Suprapubic skin (tissue), 4 donors: Measurements from ENCODE around the gene TMEM151A. TPM values are rescaled to one million over a fixed set of nuclear protein-coding genes. Genes with fewer than 3 reads are reported as not detected.

ENCODE experiments used
- DNase-seq, 2 donors: peaks; one replicate each; pipeline ENCODE4 v3.0.0-alpha.2; 2019; ENCODE audit warnings: low spot score in 2 of 2
- H3K27ac ChIP-seq: fragments of 200-600 bp; sonication (generic); one replicate; pipeline ENCODE4 v1.5.1; 2019
- H3K27me3 ChIP-seq: fragments of 200-600 bp; sonication (generic); one replicate; pipeline ENCODE4 v1.5.1; 2019
- H3K36me3 ChIP-seq: fragments of 200-600 bp; sonication (generic); one replicate; pipeline ENCODE4 v1.5.1; 2019
- H3K4me1 ChIP-seq: fragments of 200-600 bp; sonication (generic); one replicate; pipeline ENCODE4 v1.5.1; 2019
- H3K4me3 ChIP-seq: fragments of 200-600 bp; sonication (generic); one replicate; pipeline ENCODE4 v1.5.1; 2019; ENCODE audit warnings: mild to moderate bottlenecking
- H3K9me3 ChIP-seq: fragments of 200-600 bp; sonication (generic); one replicate; pipeline ENCODE4 v1.5.1; 2019
- EP300 ChIP-seq: sonication (generic); formaldehyde crosslinking; IDR thresholded peaks from one replicate; pipeline ENCODE4 v1.6.1; 2017; ENCODE audit warnings: antibody characterized with exemption
- POLR2A ChIP-seq, 2 donors: fragments of 450-650 bp; IDR thresholded peaks; one replicate each; pipeline ENCODE4 v1.6.1; 2017; ENCODE audit warnings: antibody characterized with exemption in 2 of 2, mild to moderate bottlenecking in 2 of 2, moderate library complexity in 2 of 2
- POLR2AphosphoS5 ChIP-seq, 3 donors: sonication (generic); formaldehyde crosslinking; IDR thresholded peaks; one replicate each; pipeline ENCODE4 v1.6.1; 2017; ENCODE audit warnings: antibody characterized with exemption in 3 of 3
- WGBS: methylation state at CpG from one replicate; pipeline ENCODE4 v1.1.5; 2018; 5-methylcytosine and 5-hydroxymethylcytosine counted together
- total RNA-seq, 4 donors: library from RNA; depleted of rRNA; stranded (reverse); fragments of >200 nt; gene quantifications; one replicate each; pipeline ENCODE4 v1.1.0, GENCODE V29; 2016
- TF ChIP-seq, protein P1 (sequence below), 2 donors: fragments of 200-600 bp in 1 of 2; fragments of 450-650 bp in 1 of 2; sonication (generic) in 1 of 2; IDR thresholded peaks; one replicate each; pipeline ENCODE4 v1.5.1; 2016 to 2019; ENCODE audit warnings: antibody characterized with exemption in 2 of 2, mild to moderate bottlenecking in 1 of 2, moderate library complexity in 1 of 2

Gene TMEM151A
- total RNA-seq, 4 donors from 2014 or later = not detected

DNA sequence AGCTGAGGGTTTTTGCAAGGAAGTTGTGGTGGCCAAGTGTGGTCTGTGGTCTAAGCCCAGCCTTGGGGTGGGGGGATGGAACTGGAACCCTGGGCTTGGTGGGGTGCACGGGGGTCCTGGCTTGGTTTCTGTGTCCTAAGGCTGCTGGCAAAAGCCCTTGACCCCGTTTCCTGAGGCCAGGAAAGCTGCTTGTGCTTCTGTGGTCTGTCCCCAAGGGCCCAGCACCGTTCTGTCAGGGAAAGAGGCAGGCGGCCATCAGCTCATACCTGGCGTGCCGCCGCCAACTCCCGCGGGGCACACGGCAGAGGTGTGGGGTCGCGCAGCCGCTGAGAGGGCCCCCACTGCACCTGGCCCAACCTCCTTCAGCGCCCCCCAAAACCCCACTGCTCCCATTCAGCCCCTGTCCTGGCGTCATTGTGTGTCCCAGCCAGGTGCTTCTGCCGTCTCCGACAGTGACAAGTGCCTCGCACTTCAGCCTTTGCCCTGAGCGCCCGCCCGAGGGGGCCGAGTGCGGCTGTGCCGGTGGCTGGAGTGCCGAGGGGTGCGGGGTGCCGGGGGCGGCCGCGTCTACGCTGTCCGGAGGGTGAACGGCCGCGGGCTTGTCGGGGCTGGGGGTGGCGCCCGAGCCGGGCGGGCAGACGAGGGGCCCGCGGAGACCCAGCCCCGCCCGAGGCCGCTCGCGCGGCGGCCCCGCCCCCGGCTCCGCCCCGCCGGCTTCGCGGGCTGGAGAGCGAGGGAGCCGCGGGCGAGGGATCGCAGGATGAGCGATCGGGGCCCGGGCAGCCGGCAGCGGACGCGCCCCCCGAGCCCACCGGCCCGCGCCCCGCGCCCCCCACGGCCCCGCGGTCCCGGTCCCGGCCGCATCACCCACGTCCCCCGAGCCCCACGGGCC lies 14.0 kb upstream of the TMEM151A start, which contains the start of gene CNIH2:
Gene CNIH2, plus strand, starts transcription at position 705 of the 892 bp plus-strand sequence. CDS start 282 bp downstream, outside the sequence.
- Histone ChIP-seq H3K4me3 (peak within 1 kb of the TSS; percentile 42), H3K27ac (no peak within 1 kb of the TSS), H3K9me3 (no peaks in the 10 kb centered on the region), H3K27me3 (no peaks in the 10 kb centered on the region), H3K4me1 (peaks cover 40% of the 10 kb centered on the region), H3K36me3 (peaks cover 43% of the 10 kb centered on the region)
- TF ChIP-seq, protein P1, sequence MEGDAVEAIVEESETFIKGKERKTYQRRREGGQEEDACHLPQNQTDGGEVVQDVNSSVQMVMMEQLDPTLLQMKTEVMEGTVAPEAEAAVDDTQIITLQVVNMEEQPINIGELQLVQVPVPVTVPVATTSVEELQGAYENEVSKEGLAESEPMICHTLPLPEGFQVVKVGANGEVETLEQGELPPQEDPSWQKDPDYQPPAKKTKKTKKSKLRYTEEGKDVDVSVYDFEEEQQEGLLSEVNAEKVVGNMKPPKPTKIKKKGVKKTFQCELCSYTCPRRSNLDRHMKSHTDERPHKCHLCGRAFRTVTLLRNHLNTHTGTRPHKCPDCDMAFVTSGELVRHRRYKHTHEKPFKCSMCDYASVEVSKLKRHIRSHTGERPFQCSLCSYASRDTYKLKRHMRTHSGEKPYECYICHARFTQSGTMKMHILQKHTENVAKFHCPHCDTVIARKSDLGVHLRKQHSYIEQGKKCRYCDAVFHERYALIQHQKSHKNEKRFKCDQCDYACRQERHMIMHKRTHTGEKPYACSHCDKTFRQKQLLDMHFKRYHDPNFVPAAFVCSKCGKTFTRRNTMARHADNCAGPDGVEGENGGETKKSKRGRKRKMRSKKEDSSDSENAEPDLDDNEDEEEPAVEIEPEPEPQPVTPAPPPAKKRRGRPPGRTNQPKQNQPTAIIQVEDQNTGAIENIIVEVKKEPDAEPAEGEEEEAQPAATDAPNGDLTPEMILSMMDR (IDR thresholded peaks at IDR 0.05) = no peak
- no peak for TF ChIP-seq POLR2A (IDR thresholded peaks at IDR 0.05)
- TF ChIP-seq POLR2AphosphoS5 (IDR thresholded peaks at IDR 0.05) = no peak
- TF ChIP-seq EP300 = no peak
- WGBS = 4% methylated on average over 20 of the region's 84 CpGs
- DNase-seq = no peak

DNA sequence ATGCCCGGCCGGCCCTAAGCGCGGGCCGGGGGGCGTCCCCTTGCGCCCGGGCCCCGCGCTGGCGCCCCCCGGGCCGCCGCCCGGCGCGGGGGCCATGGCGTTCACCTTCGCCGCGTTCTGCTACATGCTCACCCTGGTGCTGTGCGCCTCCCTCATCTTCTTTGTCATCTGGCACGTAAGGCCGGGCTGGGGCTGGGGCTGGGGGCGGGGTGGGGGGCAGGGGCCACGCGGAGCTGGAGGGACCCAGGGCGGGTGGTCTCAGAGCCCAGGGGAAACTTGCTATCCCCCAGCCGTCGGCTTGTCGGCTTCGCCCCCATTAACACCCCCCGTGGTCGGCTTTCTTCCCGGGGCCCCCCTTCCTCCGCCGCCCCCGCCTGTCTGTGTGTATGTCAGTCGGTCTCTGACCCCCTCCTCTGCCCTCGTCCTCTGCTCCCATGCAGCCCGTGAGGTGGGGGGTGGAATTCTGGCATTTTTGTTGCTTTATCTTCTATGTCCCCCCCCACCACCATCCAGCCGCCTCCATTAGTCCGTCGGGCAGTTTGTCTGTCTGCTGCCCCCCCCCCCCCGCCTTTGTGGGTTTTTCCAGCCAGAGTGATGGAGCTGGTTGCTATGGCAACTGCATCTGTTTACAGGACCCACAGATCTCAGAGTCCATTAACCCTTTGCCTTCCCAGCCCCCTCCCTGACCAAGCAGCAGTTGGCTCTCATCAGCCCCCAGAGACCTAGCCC lies 13.2 kb upstream of the TMEM151A start:
- no peak for DNase-seq
- Histone ChIP-seq H3K36me3 (peaks cover 35% of the 10 kb centered on the region), H3K27ac (no peak overlapping the region), H3K4me1 (peaks cover 41% of the 10 kb centered on the region), H3K27me3 (no peaks in the 10 kb centered on the region), H3K9me3 (no peaks in the 10 kb centered on the region), H3K4me3 (peak overlapping the region; percentile 42)
- TF ChIP-seq, protein P1 (IDR thresholded peaks at IDR 0.05) = no peak
- TF ChIP-seq POLR2AphosphoS5 (IDR thresholded peaks at IDR 0.05) (no peak), EP300 (no peak), POLR2A (IDR thresholded peaks at IDR 0.05) (no peak)
- 5% methylated on average over 15 of the region's 45 CpGs for WGBS

DNA sequence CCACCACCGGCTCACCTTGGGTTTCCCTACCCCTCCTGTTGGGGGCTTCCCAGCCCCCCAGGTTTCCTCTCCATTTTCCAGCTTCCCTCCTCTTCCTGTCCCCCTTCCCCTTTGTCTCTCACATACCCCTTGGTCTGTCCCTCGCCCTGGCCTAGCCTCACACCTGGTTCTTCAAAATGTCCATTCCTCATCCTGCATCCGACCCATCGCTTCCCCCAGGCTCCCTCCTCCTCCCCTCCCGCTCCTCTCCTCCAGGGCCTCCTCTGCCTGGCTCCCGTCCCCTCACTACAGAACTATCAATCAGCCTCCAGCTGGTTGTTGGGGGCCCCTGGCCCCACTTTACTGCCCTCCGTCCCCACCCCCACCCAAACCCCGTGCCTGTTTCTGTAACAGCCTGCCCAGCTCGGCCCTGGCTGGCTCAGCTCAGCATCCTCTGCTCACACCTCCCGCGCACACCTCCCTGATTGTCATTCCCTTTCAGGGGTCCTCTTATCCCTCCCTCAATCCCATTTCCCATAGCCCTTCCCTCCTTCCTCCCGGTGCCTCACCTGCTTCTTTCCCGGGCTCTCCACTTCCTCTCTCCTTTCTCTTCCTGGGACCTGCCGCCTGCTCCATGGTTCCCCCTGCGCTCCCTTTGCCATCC lies 12.5 kb upstream of the TMEM151A start:
- TF ChIP-seq, protein P1 (IDR thresholded peaks at IDR 0.05) = no peak
- 72% methylated on average over 15 of the region's 15 CpGs for WGBS
- no peak overlapping the region for H3K27ac ChIP-seq
- H3K4me3 ChIP-seq = no peak overlapping the region
- no peaks in the 10 kb centered on the region for H3K9me3 ChIP-seq
- DNase-seq = no peak
- no peaks in the 10 kb centered on the region for H3K27me3 ChIP-seq
- H3K36me3 ChIP-seq = peaks cover 30% of the 10 kb centered on the region
- H3K4me1 ChIP-seq = peaks cover 34% of the 10 kb centered on the region

DNA sequence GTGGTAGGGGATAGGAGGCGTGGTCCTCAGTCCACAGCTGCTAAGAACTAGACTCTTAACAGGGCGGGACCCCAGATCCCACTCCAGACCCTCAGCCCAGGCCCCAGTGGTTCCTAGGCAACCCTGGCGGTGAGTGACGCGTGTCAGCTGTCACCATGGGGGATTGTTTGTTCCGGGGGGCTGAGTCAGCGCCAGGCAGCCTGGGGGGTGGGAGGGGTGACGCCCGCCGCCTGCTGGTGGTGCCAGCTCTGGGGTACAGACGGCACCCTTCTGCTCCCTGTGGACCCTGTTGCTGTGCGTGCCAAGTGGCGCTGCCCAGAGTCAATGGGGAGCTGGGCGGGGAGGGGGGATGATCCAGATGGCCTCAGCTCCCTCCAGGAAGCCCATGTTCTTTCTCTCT lies 11.3 kb upstream of the TMEM151A start:
- no peaks in the 10 kb centered on the region for H3K9me3 ChIP-seq
- no peak overlapping the region for H3K27ac ChIP-seq
- H3K4me3 ChIP-seq = no peak overlapping the region
- TF ChIP-seq EP300 = no peak
- TF ChIP-seq, protein P1 (IDR thresholded peaks at IDR 0.05) = no peak
- no peak for TF ChIP-seq POLR2A (IDR thresholded peaks at IDR 0.05)
- no peak for TF ChIP-seq POLR2AphosphoS5 (IDR thresholded peaks at IDR 0.05)
- peaks cover 26% of the 10 kb centered on the region for H3K4me1 ChIP-seq
- DNase-seq = no peak
- no CpG with 5 or more reads among the region's 14 CpGs for WGBS
- peaks cover 26% of the 10 kb centered on the region for H3K36me3 ChIP-seq
- no peaks in the 10 kb centered on the region for H3K27me3 ChIP-seq
